HL-60 (cell line): ENCODE data around the gene TOMM20.
"Not testable (repeated sequence)": the region's sequence is repeated elsewhere in the genome, so short reads cannot be mapped to it uniquely, and the experiment has no call there.

Experiments used
- DNase-seq, 2 experiments: peaks; one replicate each; pipeline ENCODE4 v3.0.0-alpha.2; 2010 to 2020; ENCODE audit warnings: low read depth in 1 of 2, low spot score in 1 of 2
- H3K27ac ChIP-seq: fragments of 250-450 bp; sonication (Bioruptor Pico); replicated peaks from 2 replicates; pipeline ENCODE4 v1.5.1; 2020; ENCODE audit warnings: mild to moderate bottlenecking, moderate library complexity
- H3K27me3 ChIP-seq: fragments of 250-450 bp; sonication (Bioruptor Pico); 2 replicates; pipeline ENCODE4 v1.5.1; 2021; ENCODE audit warnings: mild to moderate bottlenecking, moderate library complexity; ENCODE audit not compliant: insufficient read depth, poor library complexity, severe bottlenecking
- H3K4me3 ChIP-seq: replicated peaks from 2 replicates; pipeline ENCODE4 v1.5.1; 2011; ENCODE audit warnings: mild to moderate bottlenecking, control low read depth, low read length; ENCODE audit not compliant: insufficient read depth
- CTCF ChIP-seq: IDR thresholded peaks from one replicate; pipeline ENCODE4 v1.5.1; 2011; ENCODE audit warnings: low read length, control low read depth, inconsistent platforms; ENCODE audit not compliant: insufficient read depth
- GABPA ChIP-seq: IDR thresholded peaks from 2 replicates; pipeline ENCODE4 v1.6.1; 2012; ENCODE audit warnings: low read depth
- POLR2AphosphoS5 ChIP-seq: IDR thresholded peaks from 2 replicates; pipeline ENCODE4 v1.6.1; 2012; ENCODE audit warnings: low read depth
- REST ChIP-seq: IDR thresholded peaks from 2 replicates; pipeline ENCODE4 v1.6.1; 2012; ENCODE audit warnings: low read depth; ENCODE audit not compliant: insufficient replicate concordance
- SPI1 ChIP-seq: IDR thresholded peaks from 2 replicates; pipeline ENCODE4 v1.6.1; 2012; ENCODE audit warnings: low read depth, mild to moderate bottlenecking, borderline replicate concordance

Gene TOMM20

GRCh38 chr1:235160383-235160956, 31.8 kb upstream of the TOMM20 start:
- DNase-seq: peak in 1 of 2 experiments; percentile 52
- no peak for TF ChIP-seq GABPA
- no peak for TF ChIP-seq CTCF
- no peak for TF ChIP-seq REST
- no peak for TF ChIP-seq SPI1
- TF ChIP-seq POLR2AphosphoS5: no peak

GRCh38 chr1:235159930-235160329, 31.3 kb upstream of the TOMM20 start:
- peak overlapping the region; percentile 63 for H3K4me3 ChIP-seq
- H3K27ac ChIP-seq, DNase-seq, H3K27me3 ChIP-seq: not testable (repeated sequence)

More at GRCh38 chr1:235160383-235160956, 31.8 kb upstream of the TOMM20 start:
- Histone ChIP-seq H3K27me3 (no peaks in the 10 kb centered on the region), H3K4me3 (peak overlapping the region; percentile 63), H3K27ac (peak overlapping the region; percentile 82)

GRCh38 chr1:235159284-235159683, 30.6 kb upstream of the TOMM20 start:
- not testable (repeated sequence) for H3K4me3 ChIP-seq, H3K27me3 ChIP-seq, H3K27ac ChIP-seq, DNase-seq

- TF ChIP-seq GABPA: no peak
- Histone ChIP-seq H3K27me3 (no peaks in the 10 kb centered on the region), H3K27ac (no peak overlapping the region), H3K4me3 (no peak overlapping the region)
- no peak for DNase-seq
These were observed 30.0 kb upstream of the TOMM20 start for GRCh38 chr1:235158680-235159079.

GRCh38 chr1:235157150-235157549, 28.5 kb upstream of the TOMM20 start:
- no peak for DNase-seq
- TF ChIP-seq SPI1: no peak
- TF ChIP-seq REST: no peak
- TF ChIP-seq GABPA: no peak
- TF ChIP-seq POLR2AphosphoS5: no peak
- TF ChIP-seq CTCF: no peak
- Histone ChIP-seq H3K27ac (no peak overlapping the region), H3K4me3 (no peak overlapping the region), H3K27me3 (no peaks in the 10 kb centered on the region)
